Measurements from ENCODE around the gene C14orf39. TPM values are rescaled to one million over a fixed set of nuclear protein-coding genes. Genes with fewer than 3 reads are reported as not detected.
A peak's percentile ranks its signal among the peaks of the same experiment; 100 is the strongest.
"Not testable (repeated sequence)": the region's sequence is repeated elsewhere in the genome, so short reads cannot be mapped to it uniquely, and the experiment has no call there.

The C14orf39 gene
- total RNA-seq, 1 donor from 2014 or later = 0.58 TPM

- peaks cover 19% of the 10 kb centered on the region for H3K27me3 ChIP-seq (ENCODE audit: control insufficient read depth, insufficient read depth, low read length)
- DNase-seq (ENCODE audit: low read depth) = no peak
- no peak for TF ChIP-seq CTCF (IDR thresholded peaks at IDR 0.05; ENCODE audit: insufficient read depth, low read length, poor library complexity, severe bottlenecking)
- no peaks in the 10 kb centered on the region for H3K36me3 ChIP-seq (ENCODE audit: control insufficient read depth, insufficient read depth, low read length)
- peak overlapping the region; percentile 54 for H3K4me3 ChIP-seq (ENCODE audit: low read depth, low read length)
Observed at GRCh38 chr14:60485057-60485597, 736 bp downstream of the C14orf39 start.

DNA sequence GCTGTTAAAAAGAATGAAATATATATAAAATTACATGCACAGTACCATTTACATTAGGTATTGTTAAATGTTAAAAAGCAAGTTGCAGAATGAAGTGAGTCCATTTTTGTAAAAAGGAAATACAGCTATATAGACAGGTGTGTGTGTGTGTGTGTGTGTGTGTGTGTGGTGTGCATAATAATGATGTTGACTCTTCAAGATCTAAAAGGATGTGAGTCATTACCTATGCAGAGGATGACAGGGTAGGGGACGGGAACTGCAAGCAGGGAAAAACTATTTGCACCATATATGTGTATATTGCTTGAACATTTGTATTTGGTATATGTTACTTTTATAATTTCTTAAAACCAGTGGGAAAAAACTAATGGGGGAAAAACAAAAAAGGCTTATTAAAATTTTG, 3.1 kb downstream of the C14orf39 start:
- no peak for TF ChIP-seq CTCF (IDR thresholded peaks at IDR 0.05; ENCODE audit: insufficient read depth, low read length, poor library complexity, severe bottlenecking)
- H3K4me3 ChIP-seq (ENCODE audit: low read depth, low read length) = no peak overlapping the region
- no peaks in the 10 kb centered on the region for H3K36me3 ChIP-seq (ENCODE audit: control insufficient read depth, insufficient read depth, low read length)
- no peak for DNase-seq (ENCODE audit: low read depth)
- H3K27me3 ChIP-seq (ENCODE audit: control insufficient read depth, insufficient read depth, low read length) = peaks cover 19% of the 10 kb centered on the region

- H3K4me3 ChIP-seq (ENCODE audit: low read depth, low read length); H3K27me3 ChIP-seq (ENCODE audit: control insufficient read depth, insufficient read depth, low read length); DNase-seq (ENCODE audit: low read depth); H3K36me3 ChIP-seq (ENCODE audit: control insufficient read depth, insufficient read depth, low read length): not testable (repeated sequence)
Observed at GRCh38 chr14:60480248-60480647, 5.6 kb downstream of the C14orf39 start.

DNA sequence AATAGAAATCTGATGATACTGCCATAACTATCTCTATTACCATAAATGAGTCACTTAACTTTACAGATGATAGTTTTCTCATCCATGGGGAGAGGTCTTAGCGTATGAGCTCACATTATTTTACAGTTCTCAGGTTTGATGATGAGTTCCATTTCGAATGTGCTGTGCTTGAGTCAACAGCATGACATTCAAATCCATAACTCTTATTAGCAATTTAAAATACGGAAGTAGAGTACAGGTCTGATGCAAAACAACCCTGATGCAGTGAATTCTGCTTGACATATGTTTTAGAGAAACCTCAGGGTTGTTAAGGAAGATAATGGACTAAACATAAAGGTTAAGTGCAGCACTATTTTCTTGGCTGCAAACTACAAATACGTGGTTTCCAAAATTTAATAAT, 30.0 kb downstream of the C14orf39 start:
- no peak for TF ChIP-seq CTCF (IDR thresholded peaks at IDR 0.05; ENCODE audit: insufficient read depth, low read length, poor library complexity, severe bottlenecking)
- Histone ChIP-seq H3K27me3 (ENCODE audit: control insufficient read depth, insufficient read depth, low read length) (no peaks in the 10 kb centered on the region), H3K36me3 (ENCODE audit: control insufficient read depth, insufficient read depth, low read length) (no peaks in the 10 kb centered on the region), H3K4me3 (ENCODE audit: low read depth, low read length) (no peak overlapping the region)
- no peak for DNase-seq (ENCODE audit: low read depth)

- Histone ChIP-seq H3K36me3 (ENCODE audit: control insufficient read depth, insufficient read depth, low read length) (no peaks in the 10 kb centered on the region), H3K27me3 (ENCODE audit: control insufficient read depth, insufficient read depth, low read length) (no peaks in the 10 kb centered on the region), H3K4me3 (ENCODE audit: low read depth, low read length) (no peak overlapping the region)
- no peak for TF ChIP-seq CTCF (IDR thresholded peaks at IDR 0.05; ENCODE audit: insufficient read depth, low read length, poor library complexity, severe bottlenecking)
- DNase-seq (ENCODE audit: low read depth) = no peak
Observed at GRCh38 chr14:60430276-60430675, 55.6 kb downstream of the C14orf39 start.

- Histone ChIP-seq H3K4me3 (ENCODE audit: low read depth, low read length) (no peak overlapping the region), H3K27me3 (ENCODE audit: control insufficient read depth, insufficient read depth, low read length) (no peaks in the 10 kb centered on the region), H3K36me3 (ENCODE audit: control insufficient read depth, insufficient read depth, low read length) (no peaks in the 10 kb centered on the region)
- TF ChIP-seq CTCF (IDR thresholded peaks at IDR 0.05; ENCODE audit: insufficient read depth, low read length, poor library complexity, severe bottlenecking) = no peak
- DNase-seq (ENCODE audit: low read depth) = no peak
Observed at GRCh38 chr14:60420050-60420449, 65.8 kb downstream of the C14orf39 start.

- not testable (repeated sequence) for H3K36me3 ChIP-seq (ENCODE audit: control insufficient read depth, insufficient read depth, low read length); H3K27me3 ChIP-seq (ENCODE audit: control insufficient read depth, insufficient read depth, low read length); H3K4me3 ChIP-seq (ENCODE audit: low read depth, low read length); DNase-seq (ENCODE audit: low read depth)
Observed at GRCh38 chr14:60397550-60397949, 88.3 kb downstream of the C14orf39 start.
